ENCODE data around the gene OTUD6A.

OTUD6A gene

GRCh38 chrX:70062076-70062475 lies at the start of gene OTUD6A:
Gene OTUD6A, plus strand, starts transcription at chrX:70062457. Its CDS starts 68 bp downstream, at chrX:70062525.
- ATAC-seq: no peak
- no peak for TF ChIP-seq ZNF70 (CRISPR knock-in tag; IDR thresholded peaks at IDR 0.05)
- TF ChIP-seq PATZ1 (CRISPR knock-in tag; IDR thresholded peaks at IDR 0.05; ENCODE audit: borderline replicate concordance): no peak
- no peak for TF ChIP-seq GLIS3 (CRISPR knock-in tag; IDR thresholded peaks at IDR 0.05)
- no peak for TF ChIP-seq PPARA (CRISPR knock-in tag; IDR thresholded peaks at IDR 0.05; ENCODE audit: borderline replicate concordance)
- no peak for TF ChIP-seq ISL1 (CRISPR knock-in tag; IDR thresholded peaks at IDR 0.05)
- TF ChIP-seq TSHZ2 (CRISPR knock-in tag; IDR thresholded peaks at IDR 0.05): no peak
- no peak for TF ChIP-seq ZC3H10 (CRISPR knock-in tag; IDR thresholded peaks at IDR 0.05)
- TF ChIP-seq ZFP3 (CRISPR knock-in tag; IDR thresholded peaks at IDR 0.05): no peak
- TF ChIP-seq OSR1 (CRISPR knock-in tag; IDR thresholded peaks at IDR 0.05): no peak
- no peak for TF ChIP-seq BACH2 (CRISPR knock-in tag; IDR thresholded peaks at IDR 0.05; ENCODE audit: borderline replicate concordance)
- no peak for TF ChIP-seq ZNF8 (CRISPR knock-in tag; IDR thresholded peaks at IDR 0.05)
- TF ChIP-seq ZNF565 (CRISPR knock-in tag; conservative IDR thresholded peaks at IDR 0.05; ENCODE audit: low read depth): no peak
- no peak for TF ChIP-seq CSDC2 (CRISPR knock-in tag; IDR thresholded peaks at IDR 0.05)
- no peak for TF ChIP-seq ZFP30 (CRISPR knock-in tag; IDR thresholded peaks at IDR 0.05)
- TF ChIP-seq CSRNP3 (CRISPR knock-in tag; IDR thresholded peaks at IDR 0.05): no peak
- no peak for TF ChIP-seq RARB (CRISPR knock-in tag; IDR thresholded peaks at IDR 0.05)
- no peak for TF ChIP-seq TOX (CRISPR knock-in tag; IDR thresholded peaks at IDR 0.05; ENCODE audit: borderline replicate concordance)

- no peak for ATAC-seq
- no peak for TF ChIP-seq TOX (CRISPR knock-in tag; IDR thresholded peaks at IDR 0.05; ENCODE audit: borderline replicate concordance)
- no peak for TF ChIP-seq ZC3H10 (CRISPR knock-in tag; IDR thresholded peaks at IDR 0.05)
- no peak for TF ChIP-seq ZFP30 (CRISPR knock-in tag; IDR thresholded peaks at IDR 0.05)
- TF ChIP-seq TSHZ2 (CRISPR knock-in tag; IDR thresholded peaks at IDR 0.05): no peak
- no peak for TF ChIP-seq RARB (CRISPR knock-in tag; IDR thresholded peaks at IDR 0.05)
- TF ChIP-seq ZNF565 (CRISPR knock-in tag; conservative IDR thresholded peaks at IDR 0.05; ENCODE audit: low read depth): no peak
- TF ChIP-seq ZNF8 (CRISPR knock-in tag; IDR thresholded peaks at IDR 0.05): no peak
- no peak for TF ChIP-seq ZFP3 (CRISPR knock-in tag; IDR thresholded peaks at IDR 0.05)
- TF ChIP-seq CSDC2 (CRISPR knock-in tag; IDR thresholded peaks at IDR 0.05): no peak
- no peak for TF ChIP-seq GLIS3 (CRISPR knock-in tag; IDR thresholded peaks at IDR 0.05)
- TF ChIP-seq CSRNP3 (CRISPR knock-in tag; IDR thresholded peaks at IDR 0.05): no peak
- no peak for TF ChIP-seq PATZ1 (CRISPR knock-in tag; IDR thresholded peaks at IDR 0.05; ENCODE audit: borderline replicate concordance)
- TF ChIP-seq BACH2 (CRISPR knock-in tag; IDR thresholded peaks at IDR 0.05; ENCODE audit: borderline replicate concordance): no peak
- TF ChIP-seq OSR1 (CRISPR knock-in tag; IDR thresholded peaks at IDR 0.05): no peak
- no peak for TF ChIP-seq TCF4 (CRISPR knock-in tag; IDR thresholded peaks at IDR 0.05; ENCODE audit: borderline replicate concordance)
- no peak for TF ChIP-seq PPARA (CRISPR knock-in tag; IDR thresholded peaks at IDR 0.05; ENCODE audit: borderline replicate concordance)
- no peak for TF ChIP-seq POU6F1 (CRISPR knock-in tag; IDR thresholded peaks at IDR 0.05; ENCODE audit: borderline replicate concordance, low read depth)
- TF ChIP-seq ARNTL (CRISPR knock-in tag; IDR thresholded peaks at IDR 0.05; ENCODE audit: borderline replicate concordance, low read depth): no peak
- TF ChIP-seq ZNF70 (CRISPR knock-in tag; IDR thresholded peaks at IDR 0.05): no peak
- no peak for TF ChIP-seq ESRRG (CRISPR knock-in tag; IDR thresholded peaks at IDR 0.05)
Observed at GRCh38 chrX:70012756-70013155, 49.5 kb upstream of the OTUD6A start.
